Measurements from ENCODE around the gene FAAH. TPM values are rescaled to one million over a fixed set of nuclear protein-coding genes. Genes with fewer than 3 reads are reported as not detected.
"Not testable (repeated sequence)": the region's sequence is repeated elsewhere in the genome, so short reads cannot be mapped to it uniquely, and the experiment has no call there.

The FAAH gene
- polyA plus RNA-seq, 3 donors: 11.5 to 47.1 (median 11.5) TPM

DNA sequence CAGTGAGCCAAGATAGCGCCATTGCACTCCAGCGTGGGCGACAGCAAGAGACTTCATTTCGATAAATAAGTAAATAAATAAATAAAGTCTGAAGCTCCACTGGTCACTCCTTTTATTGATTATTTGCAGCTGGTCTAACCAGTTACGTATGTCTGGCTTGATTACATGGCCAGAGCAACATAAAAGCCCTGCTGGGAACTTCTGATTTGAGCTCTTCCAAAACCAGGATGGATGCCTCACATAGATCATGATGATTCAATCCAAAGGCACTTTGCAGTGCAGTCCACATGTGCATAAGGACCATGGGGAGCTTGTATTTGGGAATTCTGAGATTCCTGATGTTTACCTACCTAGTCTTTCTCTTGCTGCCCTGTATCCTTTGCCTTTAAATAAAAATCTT, 29.5 kb upstream of the FAAH start:
- H3K4me3 Mint-ChIP-seq: no peak overlapping the region
- H3K36me3 Mint-ChIP-seq: peaks cover 56 to 65% of the 10 kb centered on the region in 2 donors
- TF ChIP-seq, protein P1, sequence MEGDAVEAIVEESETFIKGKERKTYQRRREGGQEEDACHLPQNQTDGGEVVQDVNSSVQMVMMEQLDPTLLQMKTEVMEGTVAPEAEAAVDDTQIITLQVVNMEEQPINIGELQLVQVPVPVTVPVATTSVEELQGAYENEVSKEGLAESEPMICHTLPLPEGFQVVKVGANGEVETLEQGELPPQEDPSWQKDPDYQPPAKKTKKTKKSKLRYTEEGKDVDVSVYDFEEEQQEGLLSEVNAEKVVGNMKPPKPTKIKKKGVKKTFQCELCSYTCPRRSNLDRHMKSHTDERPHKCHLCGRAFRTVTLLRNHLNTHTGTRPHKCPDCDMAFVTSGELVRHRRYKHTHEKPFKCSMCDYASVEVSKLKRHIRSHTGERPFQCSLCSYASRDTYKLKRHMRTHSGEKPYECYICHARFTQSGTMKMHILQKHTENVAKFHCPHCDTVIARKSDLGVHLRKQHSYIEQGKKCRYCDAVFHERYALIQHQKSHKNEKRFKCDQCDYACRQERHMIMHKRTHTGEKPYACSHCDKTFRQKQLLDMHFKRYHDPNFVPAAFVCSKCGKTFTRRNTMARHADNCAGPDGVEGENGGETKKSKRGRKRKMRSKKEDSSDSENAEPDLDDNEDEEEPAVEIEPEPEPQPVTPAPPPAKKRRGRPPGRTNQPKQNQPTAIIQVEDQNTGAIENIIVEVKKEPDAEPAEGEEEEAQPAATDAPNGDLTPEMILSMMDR (IDR thresholded peaks at IDR 0.05): no peak
- Histone ChIP-seq H3K79me2 (ENCODE audit: insufficient read depth, low read length) (no peaks in the 10 kb centered on the region), H3K27ac (ENCODE audit: low read depth in 1 of 2, low read length in 2 of 2) (no peak overlapping the region), H3K4me3 (replicated peaks in 1 of 3; ENCODE audit: low read depth in 2 of 3, low read length in 3 of 3) (no peak overlapping the region), H3K9ac (ENCODE audit: insufficient read depth, low read length, poor library complexity, severe bottlenecking) (no peak overlapping the region), H4K20me1 (ENCODE audit: insufficient read depth, low read length) (no peaks in the 10 kb centered on the region), H3K4me2 (replicated peaks; ENCODE audit: extremely low read depth, low read length, poor library complexity, severe bottlenecking) (no peak overlapping the region), H2AFZ (ENCODE audit: insufficient read depth, low read depth, low read length, poor library complexity, severe bottlenecking) (no peak overlapping the region), H3K36me3 (replicated peaks in 1 of 2; ENCODE audit: control insufficient read depth in 1 of 2, insufficient read depth in 2 of 2, low read length in 2 of 2) (peaks cover 59 to 69% of the 10 kb centered on the region in 2 donors), H3K9me3 (replicated peaks in 1 of 2; ENCODE audit: control insufficient read depth in 1 of 2, insufficient read depth in 1 of 2, low read length in 2 of 2) (no peaks in the 10 kb centered on the region), H3K27me3 (ENCODE audit: control insufficient read depth in 2 of 2, insufficient read depth in 2 of 2, low read length in 2 of 2) (no peaks in the 10 kb centered on the region), H3K4me1 (ENCODE audit: control insufficient read depth in 1 of 2, insufficient read depth in 2 of 2, low read length in 2 of 2) (peaks cover 7 to 9% of the 10 kb centered on the region in 2 donors)
- H3K27me3 Mint-ChIP-seq (ENCODE audit: low read depth in 3 of 3): no peaks in the 10 kb centered on the region
- DNase-seq: no peak
- no peak overlapping the region for H3K27ac Mint-ChIP-seq
- no peaks in the 10 kb centered on the region for H3K9me3 Mint-ChIP-seq
- 44% methylated on average over 1 of the region's 5 CpGs for WGBS (ENCODE audit: insufficient coverage)
- peaks cover 10% of the 10 kb centered on the region for H3K4me1 Mint-ChIP-seq
- intact Hi-C loops (cut with micrococcal nuclease): loop anchor here in 1 of 2 donors (5.0 kb wide), 1 partner anchor 38 kb away; no protein-coding TSS in a partner anchor

DNA sequence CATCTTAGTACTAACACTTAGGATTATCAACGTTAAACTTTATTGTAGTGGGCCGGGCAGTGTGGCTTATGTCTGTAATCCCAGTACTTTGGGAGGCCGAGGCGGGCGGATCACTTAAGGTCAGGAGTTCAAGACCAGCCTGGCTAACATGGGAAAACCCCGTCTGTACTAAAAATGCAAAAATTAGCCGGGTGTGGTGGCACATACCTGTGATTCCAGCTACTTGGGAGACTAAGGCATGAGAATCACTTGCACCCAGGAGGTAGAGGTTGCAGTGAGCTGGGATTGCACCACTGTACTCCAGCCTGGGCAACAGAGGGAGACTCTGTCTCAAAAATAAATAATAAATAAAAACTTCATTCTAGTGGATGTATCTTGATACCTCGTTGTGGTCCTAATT, 28.3 kb upstream of the FAAH start:
- peaks cover 54 to 62% of the 10 kb centered on the region in 2 donors for H3K36me3 ChIP-seq (replicated peaks in 1 of 2; ENCODE audit: control insufficient read depth in 1 of 2, insufficient read depth in 2 of 2, low read length in 2 of 2)

More for the DNA sequence above, 28.3 kb upstream of the FAAH start:
- Mint-ChIP-seq H3K36me3 (peaks cover 51 to 56% of the 10 kb centered on the region in 2 donors), H3K4me1 (peaks cover 21% of the 10 kb centered on the region), H3K27ac (peak overlapping the region in 1 of 7 donors; percentile 35)
- intact Hi-C loops (cut with micrococcal nuclease): loop anchor here in 1 of 2 donors (5.0 kb wide), 1 partner anchor 37 kb away; no protein-coding TSS in a partner anchor
- not testable (repeated sequence) for DNase-seq; H3K27me3 Mint-ChIP-seq (ENCODE audit: low read depth in 3 of 3); H3K9me3 Mint-ChIP-seq; H3K9ac ChIP-seq (ENCODE audit: insufficient read depth, low read length, poor library complexity, severe bottlenecking); H3K27me3 ChIP-seq (ENCODE audit: control insufficient read depth in 2 of 2, insufficient read depth in 2 of 2, low read length in 2 of 2); H3K27ac ChIP-seq (ENCODE audit: low read depth in 1 of 2, low read length in 2 of 2); H2AFZ ChIP-seq (ENCODE audit: insufficient read depth, low read depth, low read length, poor library complexity, severe bottlenecking); H4K20me1 ChIP-seq (ENCODE audit: insufficient read depth, low read length); H3K4me3 ChIP-seq (replicated peaks in 1 of 3; ENCODE audit: low read depth in 2 of 3, low read length in 3 of 3); H3K4me2 ChIP-seq (replicated peaks; ENCODE audit: extremely low read depth, low read length, poor library complexity, severe bottlenecking); H3K79me2 ChIP-seq (ENCODE audit: insufficient read depth, low read length); H3K4me3 Mint-ChIP-seq; H3K9me3 ChIP-seq (replicated peaks in 1 of 2; ENCODE audit: control insufficient read depth in 1 of 2, insufficient read depth in 1 of 2, low read length in 2 of 2)
- peaks cover 19 to 21% of the 10 kb centered on the region in 2 donors for H3K4me1 ChIP-seq (ENCODE audit: control insufficient read depth in 1 of 2, insufficient read depth in 2 of 2, low read length in 2 of 2)
- 94% methylated on average over 2 of the region's 8 CpGs for WGBS (ENCODE audit: insufficient coverage)

Data from CD14-positive monocyte (primary cell).